B cell (primary cell): ENCODE measurements around the gene FANCD2. TPM values are rescaled to one million over a fixed set of nuclear protein-coding genes. Genes with fewer than 3 reads are reported as not detected.

Experiments
- ATAC-seq: fragments of 200-7000 bp; cut with Tn5 transposase; one replicate; pipeline ENCODE4 v1.10.0; 2021; ENCODE audit warnings: low read depth, mild to moderate bottlenecking, moderate number of reproducible peaks, moderate library complexity
- CTCF ChIA-PET: fragments of 350-600 bp; sonication (Branson Sonifier 250); formaldehyde crosslinking; loops from one replicate; lab custom pipeline; 2021; ENCODE audit warnings: antibody characterized with exemption, inconsistent platforms; lab: Charles Lee
- POLR2A ChIA-PET: fragments of 350-600 bp; sonication (Branson Sonifier 250); formaldehyde crosslinking; loops from one replicate; lab custom pipeline; 2021; ENCODE audit warnings: antibody characterized with exemption; lab: Charles Lee
- DNase-seq: peaks from one replicate; pipeline ENCODE4 v3.0.0; 2013
- H2AFZ ChIP-seq: 2 replicates; pipeline ENCODE4 v1.6.1; 2012; ENCODE audit warnings: mild to moderate bottlenecking, low read depth, low read length; ENCODE audit not compliant: insufficient read depth, poor library complexity, severe bottlenecking
- H3K27ac ChIP-seq, 2 donors: 1 replicate in 1 of 2; 2 replicates in 1 of 2; pipeline ENCODE4 v1.5.1; 2012 to 2013; ENCODE audit warnings: low read length in 2 of 2, mild to moderate bottlenecking in 2 of 2, moderate library complexity in 1 of 2
- H3K27me3 ChIP-seq, 4 experiments: fragments of 200-600 bp in 1 of 4; sonication (generic) in 1 of 4; replicated peaks in 1 of 4; 1 replicate in 2 of 4; 2 replicates in 2 of 4; pipeline versions ENCODE4 v1.6.1 to v1.7.0; 2013 to 2016; ENCODE audit warnings: low read length in 3 of 4, mild to moderate bottlenecking in 2 of 4, mixed read lengths in 1 of 4, moderate library complexity in 1 of 4; ENCODE audit not compliant: insufficient read depth in 4 of 4, control insufficient read depth in 3 of 4; ENCODE audit errors: control extremely low read depth in 1 of 4
- H3K36me3 ChIP-seq, 2 experiments: replicated peaks in 1 of 2; 1 replicate in 1 of 2; 2 replicates in 1 of 2; pipeline versions ENCODE4 v1.6.1 to v1.7.1; 2013; ENCODE audit warnings: low read length in 1 of 2; ENCODE audit not compliant: insufficient read depth in 2 of 2, control insufficient read depth in 1 of 2; ENCODE audit errors: control extremely low read depth in 1 of 2, extremely low read depth in 1 of 2
- H3K4me1 ChIP-seq, 2 donors: fragments of 200-600 bp in 1 of 2; sonication (generic) in 1 of 2; 1 replicate in 1 of 2; 2 replicates in 1 of 2; pipeline versions ENCODE4 v1.5.1 to v1.6.1; 2013 to 2017; ENCODE audit warnings: low read length in 2 of 2; ENCODE audit not compliant: control insufficient read depth in 2 of 2, insufficient read depth in 2 of 2
- H3K4me2 ChIP-seq: replicated peaks from 2 replicates; pipeline ENCODE3; 2012; ENCODE audit warnings: mild to moderate bottlenecking, low read depth, low read length; ENCODE audit not compliant: poor library complexity, severe bottlenecking
- H3K4me3 ChIP-seq, 5 experiments: fragments of 200-600 bp in 1 of 5; sonication (generic) in 1 of 5; 1 replicate in 3 of 5; 2 replicates in 2 of 5; pipeline versions ENCODE4 v1.5.1 to v1.7.0; 2011 to 2016; ENCODE audit warnings: low read length in 4 of 5, mild to moderate bottlenecking in 4 of 5, low read depth in 2 of 5, control low read depth in 1 of 5, moderate library complexity in 1 of 5; ENCODE audit not compliant: insufficient read depth in 1 of 5; ENCODE audit errors: control extremely low read depth in 1 of 5, extremely low read depth in 1 of 5
- H3K79me2 ChIP-seq: fragments of 200-600 bp; sonication (generic); one replicate; pipeline ENCODE4 v1.6.0; 2016; ENCODE audit warnings: low read length; ENCODE audit not compliant: control insufficient read depth, insufficient read depth
- H3K9ac ChIP-seq: fragments of 200-600 bp; sonication (generic); 2 replicates; pipeline ENCODE4 v1.6.1; 2017; ENCODE audit warnings: mild to moderate bottlenecking, low read length, moderate library complexity
- H3K9me3 ChIP-seq, 3 donors: one replicate each; pipeline versions ENCODE4 v1.6.1 to v1.7.1; 2013; ENCODE audit warnings: low read length in 2 of 3; ENCODE audit not compliant: control insufficient read depth in 2 of 3, insufficient read depth in 1 of 3; ENCODE audit errors: control extremely low read depth in 1 of 3
- H4K20me1 ChIP-seq: 2 replicates; pipeline ENCODE4 v1.6.0; 2012; ENCODE audit warnings: mild to moderate bottlenecking, low read length; ENCODE audit not compliant: insufficient read depth, control insufficient read depth, poor library complexity, severe bottlenecking
- H3K27ac Mint-ChIP-seq: one replicate; pipeline ENCODE4 v1.8.0; 2021; ENCODE audit warnings: mixed read lengths
- H3K27me3 Mint-ChIP-seq: one replicate; pipeline ENCODE4 v1.8.0; 2021; ENCODE audit warnings: mixed read lengths
- H3K4me1 Mint-ChIP-seq: one replicate; pipeline ENCODE4 v1.8.0; 2021; ENCODE audit warnings: mixed read lengths
- H3K4me3 Mint-ChIP-seq: one replicate; pipeline ENCODE4 v1.8.0; 2021; ENCODE audit warnings: mixed read lengths
- H3K9me3 Mint-ChIP-seq: one replicate; pipeline ENCODE4 v1.8.0; 2022; ENCODE audit warnings: mixed read lengths; ENCODE audit not compliant: insufficient read depth
- EZH2 ChIP-seq: IDR thresholded peaks from 2 replicates; pipeline ENCODE4 v1.6.1; 2012; ENCODE audit warnings: borderline replicate concordance, low read depth, mild to moderate bottlenecking, moderate library complexity, low read length; ENCODE audit not compliant: insufficient read depth, poor library complexity, severe bottlenecking
- WGBS: methylation state at CpG from one replicate; pipeline ENCODE4 v1.1.5; 2013; ENCODE audit warnings: missing lambda C conversion rate; ENCODE audit not compliant: insufficient coverage; 5-methylcytosine and 5-hydroxymethylcytosine counted together
- intact Hi-C: fragments of 100-400 bp; cut with micrococcal nuclease; formaldehyde crosslinking; loops from one replicate; pipeline ENCODE4 v1.10.0; 2022
- polyA plus RNA-seq: library from polyadenylated mRNA; depleted of rRNA; stranded (reverse); fragments of >200 nt; gene quantifications from 2 replicates; pipeline ENCODE4 v1.2.3, GENCODE V29; 2012
- total RNA-seq, 2 donors: library from RNA; stranded (reverse); fragments of 120-200 nt in 1 of 2; gene quantifications; 1 replicate in 1 of 2; 2 replicates in 1 of 2; pipeline versions ENCODE4 v1.2.3 to v1.2.4, GENCODE V29; 2013 to 2022
- TF ChIP-seq, protein P1 (sequence below): fragments of 200-600 bp; IDR thresholded peaks from one replicate; pipeline ENCODE4 v1.8.0; 2022; ENCODE audit warnings: antibody characterized with exemption, mild to moderate bottlenecking

The FANCD2 gene
- total and polyA plus RNA-seq, 2 donors (not counting 1 experiment from before 2014, with no cell fraction given), result 31.7 to 65.8 TPM

DNA sequence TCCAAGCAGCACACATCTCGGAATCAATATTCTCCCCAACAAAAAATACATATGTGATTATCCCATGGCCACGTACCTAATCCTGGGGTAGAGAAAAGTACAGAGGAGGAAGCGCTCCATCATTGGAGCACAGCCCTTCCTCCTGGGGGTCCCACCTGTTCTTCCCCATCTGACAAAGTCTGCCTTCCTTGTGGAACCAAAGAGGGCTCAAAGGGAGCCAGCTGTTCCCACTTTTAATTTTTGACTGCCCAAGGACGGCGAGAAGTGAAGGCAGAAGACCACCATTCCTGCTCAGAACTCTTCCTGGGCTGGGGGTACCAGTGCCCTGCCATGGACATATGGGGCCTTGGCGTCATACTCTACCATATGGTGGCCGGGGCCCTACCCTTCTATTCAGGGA, 14.1 kb upstream of the FANCD2 start:
- TF ChIP-seq, protein P1, sequence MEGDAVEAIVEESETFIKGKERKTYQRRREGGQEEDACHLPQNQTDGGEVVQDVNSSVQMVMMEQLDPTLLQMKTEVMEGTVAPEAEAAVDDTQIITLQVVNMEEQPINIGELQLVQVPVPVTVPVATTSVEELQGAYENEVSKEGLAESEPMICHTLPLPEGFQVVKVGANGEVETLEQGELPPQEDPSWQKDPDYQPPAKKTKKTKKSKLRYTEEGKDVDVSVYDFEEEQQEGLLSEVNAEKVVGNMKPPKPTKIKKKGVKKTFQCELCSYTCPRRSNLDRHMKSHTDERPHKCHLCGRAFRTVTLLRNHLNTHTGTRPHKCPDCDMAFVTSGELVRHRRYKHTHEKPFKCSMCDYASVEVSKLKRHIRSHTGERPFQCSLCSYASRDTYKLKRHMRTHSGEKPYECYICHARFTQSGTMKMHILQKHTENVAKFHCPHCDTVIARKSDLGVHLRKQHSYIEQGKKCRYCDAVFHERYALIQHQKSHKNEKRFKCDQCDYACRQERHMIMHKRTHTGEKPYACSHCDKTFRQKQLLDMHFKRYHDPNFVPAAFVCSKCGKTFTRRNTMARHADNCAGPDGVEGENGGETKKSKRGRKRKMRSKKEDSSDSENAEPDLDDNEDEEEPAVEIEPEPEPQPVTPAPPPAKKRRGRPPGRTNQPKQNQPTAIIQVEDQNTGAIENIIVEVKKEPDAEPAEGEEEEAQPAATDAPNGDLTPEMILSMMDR, result no peak
- TF ChIP-seq EZH2, result no peak
- Histone ChIP-seq H3K9ac (no peak overlapping the region), H3K27me3 (no peaks in the 10 kb centered on the region), H3K27ac (no peak overlapping the region), H3K4me3 (no peak overlapping the region), H4K20me1 (peaks cover 8% of the 10 kb centered on the region), H3K9me3 (no peaks in the 10 kb centered on the region), H3K4me1 (peaks cover 14 to 29% of the 10 kb centered on the region in 2 donors), H3K36me3 (no peaks in the 10 kb centered on the region), H3K4me2 (no peak overlapping the region), H3K79me2 (peaks cover 7% of the 10 kb centered on the region), H2AFZ (no peak overlapping the region)
- Mint-ChIP-seq H3K27me3 (no peaks in the 10 kb centered on the region), H3K27ac (no peak overlapping the region), H3K9me3 (no peaks in the 10 kb centered on the region), H3K4me3 (peak overlapping the region; percentile 75), H3K4me1 (peaks cover 20% of the 10 kb centered on the region)
- intact Hi-C loops, result no loop called here
- WGBS, result 100% methylated on average over 4 of the region's 7 CpGs
- DNase-seq (no peak), ATAC-seq (no peak)
- ChIA-PET CTCF (no interaction called here), POLR2A (no interaction called here)

- TF ChIP-seq, protein P1, result no peak
- no peak for TF ChIP-seq EZH2
- Mint-ChIP-seq H3K27ac (no peak overlapping the region), H3K9me3 (no peaks in the 10 kb centered on the region), H3K4me1 (peaks cover 5% of the 10 kb centered on the region), H3K4me3 (no peak overlapping the region), H3K27me3 (no peaks in the 10 kb centered on the region)
- peaks cover 0 to 12% of the 10 kb centered on the region in 2 experiments for H3K36me3 ChIP-seq
- DNase-seq, result no peak
- H3K4me3 ChIP-seq, result no peak overlapping the region
- H3K4me2 ChIP-seq, result no peak overlapping the region
- H3K9ac ChIP-seq, result no peak overlapping the region
- ChIA-PET CTCF (no interaction called here), POLR2A (no interaction called here)
- no peaks in the 10 kb centered on the region for H3K9me3 ChIP-seq
- 77% methylated on average over 5 of the region's 10 CpGs for WGBS
- intact Hi-C loops, result no loop called here
- H3K27me3 ChIP-seq, result no peaks in the 10 kb centered on the region
- no peak for ATAC-seq
- H4K20me1 ChIP-seq, result no peaks in the 10 kb centered on the region
- no peak overlapping the region for H2AFZ ChIP-seq
- H3K27ac ChIP-seq, result no peak overlapping the region
- H3K4me1 ChIP-seq, result peaks cover 3 to 10% of the 10 kb centered on the region in 2 donors
- H3K79me2 ChIP-seq, result no peaks in the 10 kb centered on the region
These were observed 10.8 kb upstream of the FANCD2 start for GRCh38 chr3:10015461-10015904.
